GM06990 (cell line): ENCODE data around the gene STRN3.

Experiments used
- DNase-seq: peaks from one replicate; pipeline ENCODE4 v3.0.0-alpha.2; 2011; ENCODE audit not compliant: insufficient read length; ENCODE audit errors: extremely low read depth
- H3K27me3 ChIP-seq: replicated peaks from 2 replicates; pipeline ENCODE4 v1.6.0; 2011; ENCODE audit warnings: low read length; ENCODE audit not compliant: control insufficient read depth, insufficient read depth
- H3K36me3 ChIP-seq: 2 replicates; pipeline ENCODE4 v1.5.1; 2011; ENCODE audit warnings: low read length; ENCODE audit not compliant: control insufficient read depth, insufficient read depth
- H3K4me3 ChIP-seq: replicated peaks from 2 replicates; pipeline ENCODE4 v1.5.1; 2011; ENCODE audit warnings: low read depth, mild to moderate bottlenecking, control low read depth, low read length
- TF ChIP-seq, protein P1 (sequence below): IDR thresholded peaks from 2 replicates; pipeline ENCODE4 v1.5.1; 2011; ENCODE audit warnings: low read length, control low read depth, mild to moderate bottlenecking, inconsistent platforms; ENCODE audit not compliant: insufficient read depth, poor library complexity, severe bottlenecking

STRN3 gene

DNA sequence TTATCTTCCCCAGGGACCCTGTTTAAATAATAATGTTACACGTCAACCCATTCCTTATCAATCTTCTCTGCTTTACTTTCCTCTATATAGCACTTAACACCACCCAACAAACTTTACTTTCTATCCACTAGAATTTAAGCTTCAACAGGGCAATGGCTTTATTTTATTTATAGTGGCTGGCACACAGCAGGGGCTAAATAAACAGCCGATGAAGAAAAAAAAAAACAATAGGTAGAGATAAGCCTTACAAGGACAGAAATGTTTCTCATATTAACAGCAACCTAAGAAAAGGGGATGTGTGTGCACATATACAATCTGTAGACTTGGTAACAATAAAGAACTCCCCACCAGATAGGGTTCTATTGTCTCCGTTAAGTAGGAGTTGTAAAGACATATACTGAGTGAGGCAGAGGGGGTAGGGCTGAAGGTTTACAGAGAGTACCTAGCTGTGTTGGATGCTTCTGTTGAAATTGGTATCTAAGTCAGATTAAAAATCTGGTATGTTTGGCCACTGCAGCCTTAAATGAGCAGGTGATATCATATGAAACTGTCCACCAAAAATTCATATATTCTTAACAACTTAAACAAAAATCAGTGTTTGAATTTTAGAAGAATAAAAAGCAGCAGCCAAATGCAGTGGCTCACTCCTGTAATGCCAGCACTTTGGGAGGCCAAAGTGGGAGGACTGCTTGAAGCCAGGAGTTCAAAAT lies 25.4 kb downstream of the STRN3 start:
- TF ChIP-seq, protein P1, sequence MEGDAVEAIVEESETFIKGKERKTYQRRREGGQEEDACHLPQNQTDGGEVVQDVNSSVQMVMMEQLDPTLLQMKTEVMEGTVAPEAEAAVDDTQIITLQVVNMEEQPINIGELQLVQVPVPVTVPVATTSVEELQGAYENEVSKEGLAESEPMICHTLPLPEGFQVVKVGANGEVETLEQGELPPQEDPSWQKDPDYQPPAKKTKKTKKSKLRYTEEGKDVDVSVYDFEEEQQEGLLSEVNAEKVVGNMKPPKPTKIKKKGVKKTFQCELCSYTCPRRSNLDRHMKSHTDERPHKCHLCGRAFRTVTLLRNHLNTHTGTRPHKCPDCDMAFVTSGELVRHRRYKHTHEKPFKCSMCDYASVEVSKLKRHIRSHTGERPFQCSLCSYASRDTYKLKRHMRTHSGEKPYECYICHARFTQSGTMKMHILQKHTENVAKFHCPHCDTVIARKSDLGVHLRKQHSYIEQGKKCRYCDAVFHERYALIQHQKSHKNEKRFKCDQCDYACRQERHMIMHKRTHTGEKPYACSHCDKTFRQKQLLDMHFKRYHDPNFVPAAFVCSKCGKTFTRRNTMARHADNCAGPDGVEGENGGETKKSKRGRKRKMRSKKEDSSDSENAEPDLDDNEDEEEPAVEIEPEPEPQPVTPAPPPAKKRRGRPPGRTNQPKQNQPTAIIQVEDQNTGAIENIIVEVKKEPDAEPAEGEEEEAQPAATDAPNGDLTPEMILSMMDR = no peak
- peaks cover 5% of the 10 kb centered on the region for H3K36me3 ChIP-seq
- H3K27me3 ChIP-seq = no peaks in the 10 kb centered on the region
- DNase-seq = no peak
- H3K4me3 ChIP-seq = no peak overlapping the region

DNA sequence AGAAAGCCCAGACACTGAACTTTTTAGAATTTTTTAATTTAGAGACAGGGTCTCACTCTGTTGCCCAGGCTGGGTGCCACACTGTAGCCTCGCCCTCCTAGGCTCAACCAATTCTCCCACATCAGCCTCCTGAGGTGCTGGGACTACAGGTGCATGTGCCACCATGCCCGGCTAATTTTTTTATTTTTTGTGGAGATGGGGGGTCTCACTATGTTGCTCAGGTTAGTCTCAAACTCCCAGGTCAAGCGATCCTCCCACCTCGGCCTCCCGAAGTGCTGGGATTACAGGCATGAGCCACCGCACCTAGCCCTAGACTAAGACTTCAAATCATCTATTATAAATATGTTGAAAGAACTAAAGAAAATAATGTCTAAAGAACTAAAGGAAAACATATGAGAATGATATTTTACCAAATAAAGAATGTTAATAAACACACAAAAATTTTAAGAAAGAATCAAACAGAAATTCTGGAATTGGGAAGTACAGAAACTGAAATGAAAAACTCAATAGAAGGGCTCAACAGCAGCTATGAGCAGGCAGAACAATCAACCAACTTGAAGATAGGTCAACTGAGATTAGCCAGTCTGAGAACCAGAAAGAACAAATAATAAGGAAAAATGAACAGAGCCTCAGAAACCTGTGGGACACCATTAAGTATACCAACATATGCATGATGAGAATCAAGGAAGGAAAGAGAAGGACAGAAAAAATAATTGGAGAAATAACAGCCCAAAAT lies 27.0 kb downstream of the STRN3 start:
- no peak for DNase-seq
- peaks cover 3% of the 10 kb centered on the region for H3K36me3 ChIP-seq
- TF ChIP-seq, protein P1 = no peak
- H3K4me3 ChIP-seq = no peak overlapping the region
- H3K27me3 ChIP-seq = no peaks in the 10 kb centered on the region

DNA sequence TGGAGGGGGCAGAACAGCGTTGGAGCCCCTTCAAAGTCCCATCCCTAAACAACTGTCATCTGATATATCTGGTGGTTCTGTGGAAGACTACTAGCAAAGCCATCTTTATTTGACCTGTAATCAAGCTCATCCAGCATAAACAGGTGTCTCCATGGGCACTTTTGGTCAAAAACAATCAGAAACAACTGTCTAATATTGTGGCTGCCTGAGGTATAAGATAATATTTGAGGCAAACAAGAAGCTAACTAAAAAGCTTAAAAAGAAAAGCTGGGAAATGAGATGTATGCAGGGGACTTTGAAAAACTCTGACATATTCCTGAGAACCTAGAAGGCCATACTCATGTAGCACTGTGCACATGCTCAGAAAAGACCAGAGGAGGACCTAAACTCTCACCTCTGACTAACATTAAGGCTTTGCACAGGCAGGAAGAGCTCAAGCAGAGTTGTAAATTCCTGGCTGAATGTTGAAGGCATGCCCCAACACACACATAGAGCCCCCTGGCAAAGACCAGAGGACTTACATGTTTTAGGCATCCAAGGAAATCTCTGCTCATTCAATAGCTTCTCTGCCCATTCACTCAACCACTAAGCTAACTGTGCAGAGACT lies 28.0 kb downstream of the STRN3 start:
- TF ChIP-seq, protein P1 = no peak
- Histone ChIP-seq H3K36me3 (peaks cover 2% of the 10 kb centered on the region; the same call in 1 of the 2 replicates), H3K4me3 (no peak overlapping the region), H3K27me3 (no peaks in the 10 kb centered on the region)
- DNase-seq = no peak

DNA sequence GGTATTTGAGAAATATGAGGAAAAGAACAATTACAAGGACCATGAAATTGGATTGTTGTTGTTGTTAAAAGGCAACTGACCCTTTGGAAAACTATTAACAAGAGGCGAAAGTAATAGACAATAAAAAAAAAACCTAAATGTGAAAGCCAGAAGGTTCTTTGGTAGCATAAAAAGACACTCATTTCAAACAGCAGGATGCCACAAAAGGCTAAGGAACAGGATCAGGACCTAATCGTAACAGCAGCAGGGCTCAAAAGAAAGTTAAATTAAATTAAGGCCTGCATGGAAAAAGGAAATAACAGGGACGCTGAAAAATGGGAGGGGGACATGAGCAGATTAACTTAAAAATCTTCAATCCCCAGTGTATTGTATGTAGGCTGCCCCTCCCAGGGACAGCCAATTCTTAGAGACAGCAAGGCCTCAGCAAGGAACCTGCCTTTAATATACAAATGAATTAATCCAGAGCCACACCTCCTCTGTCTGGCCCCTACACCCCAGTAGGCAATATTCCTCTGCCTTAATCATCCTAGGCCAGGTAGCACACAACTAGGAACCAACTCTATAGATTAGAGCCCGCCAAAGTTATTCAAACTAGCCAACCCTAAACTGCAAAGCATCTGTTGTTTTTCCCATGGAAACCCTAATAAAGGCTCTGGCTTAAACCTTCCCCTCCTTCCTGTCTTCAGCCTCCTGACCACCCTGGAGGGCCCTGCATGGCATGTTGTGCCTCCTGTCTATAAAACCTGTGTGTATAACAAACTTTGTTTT lies 29.1 kb downstream of the STRN3 start:
- Histone ChIP-seq H3K36me3 (peaks cover 2% of the 10 kb centered on the region; the same call in 1 of the 2 replicates), H3K4me3 (no peak overlapping the region)
- no peak for DNase-seq

DNA sequence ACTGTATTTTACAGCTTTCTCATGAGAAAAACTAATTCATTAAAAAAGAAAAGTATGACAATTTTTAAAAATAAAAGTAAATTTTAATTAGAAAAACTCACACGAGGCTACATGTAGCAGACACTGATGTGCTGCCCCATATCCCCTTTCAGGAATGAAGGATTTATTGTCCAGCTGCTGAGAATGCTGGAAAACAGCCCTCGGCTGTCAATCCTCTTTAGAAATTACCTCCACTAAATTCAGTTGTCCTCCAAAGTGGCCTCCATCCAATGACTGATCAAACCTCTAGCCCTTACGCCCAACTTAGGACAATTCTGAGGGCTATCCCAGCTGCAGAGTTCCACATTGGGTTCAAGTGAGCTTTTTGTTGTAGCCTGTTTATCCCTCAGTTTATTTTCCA lies 30.5 kb downstream of the STRN3 start:
- Histone ChIP-seq H3K27me3 (no peaks in the 10 kb centered on the region), H3K36me3 (peaks cover 2% of the 10 kb centered on the region; the same call in 1 of the 2 replicates), H3K4me3 (no peak overlapping the region)
- TF ChIP-seq, protein P1 = no peak
- no peak for DNase-seq

More for the DNA sequence above, 29.1 kb downstream of the STRN3 start:
- H3K27me3 ChIP-seq = no peaks in the 10 kb centered on the region
- TF ChIP-seq, protein P1 = no peak
